ENCODE results near the gene JOSD1.
A peak's percentile ranks its signal among the peaks of the same experiment; 100 is the strongest.

The JOSD1 gene

GRCh38 chr22:38727530-38728451 lies 27.0 kb upstream of the JOSD1 start:
- Histone ChIP-seq H3K9me3 (no peaks in the 10 kb centered on the region), H3K27me3 (no peaks in the 10 kb centered on the region), H4K20me1 (peaks cover 62% of the 10 kb centered on the region), H3K4me3 (no peak overlapping the region; the same call in none of the 2 replicates), H3K36me3 (peaks cover 98% of the 10 kb centered on the region), H3K4me2 (peak overlapping the region; percentile 83), H3K9ac (peak overlapping the region; percentile 44; the same call in 1 of the 2 replicates), H3K27ac (peak overlapping the region; percentile 75), H3K4me1 (peaks cover 57% of the 10 kb centered on the region)
- no peak for TF ChIP-seq Cebpa-rat (IDR thresholded peaks at IDR 0.05)

- peak overlapping the region; percentile 44; the same call in 1 of the 2 replicates for H3K9ac ChIP-seq
- H3K27ac ChIP-seq, result peak overlapping the region; percentile 75
- H3K9me3 ChIP-seq, result no peaks in the 10 kb centered on the region
- peak overlapping the region; percentile 83 for H3K4me2 ChIP-seq
- peak overlapping the region; percentile 9 for H3K4me3 ChIP-seq
- peaks cover 50% of the 10 kb centered on the region for H3K4me1 ChIP-seq
- no peaks in the 10 kb centered on the region for H3K27me3 ChIP-seq
- no peak for TF ChIP-seq Cebpa-rat (IDR thresholded peaks at IDR 0.05)
- peaks cover 55% of the 10 kb centered on the region for H4K20me1 ChIP-seq
- peaks cover 98% of the 10 kb centered on the region for H3K36me3 ChIP-seq
Measured at GRCh38 chr22:38727123-38727522, 26.4 kb upstream of the JOSD1 start.

DNA sequence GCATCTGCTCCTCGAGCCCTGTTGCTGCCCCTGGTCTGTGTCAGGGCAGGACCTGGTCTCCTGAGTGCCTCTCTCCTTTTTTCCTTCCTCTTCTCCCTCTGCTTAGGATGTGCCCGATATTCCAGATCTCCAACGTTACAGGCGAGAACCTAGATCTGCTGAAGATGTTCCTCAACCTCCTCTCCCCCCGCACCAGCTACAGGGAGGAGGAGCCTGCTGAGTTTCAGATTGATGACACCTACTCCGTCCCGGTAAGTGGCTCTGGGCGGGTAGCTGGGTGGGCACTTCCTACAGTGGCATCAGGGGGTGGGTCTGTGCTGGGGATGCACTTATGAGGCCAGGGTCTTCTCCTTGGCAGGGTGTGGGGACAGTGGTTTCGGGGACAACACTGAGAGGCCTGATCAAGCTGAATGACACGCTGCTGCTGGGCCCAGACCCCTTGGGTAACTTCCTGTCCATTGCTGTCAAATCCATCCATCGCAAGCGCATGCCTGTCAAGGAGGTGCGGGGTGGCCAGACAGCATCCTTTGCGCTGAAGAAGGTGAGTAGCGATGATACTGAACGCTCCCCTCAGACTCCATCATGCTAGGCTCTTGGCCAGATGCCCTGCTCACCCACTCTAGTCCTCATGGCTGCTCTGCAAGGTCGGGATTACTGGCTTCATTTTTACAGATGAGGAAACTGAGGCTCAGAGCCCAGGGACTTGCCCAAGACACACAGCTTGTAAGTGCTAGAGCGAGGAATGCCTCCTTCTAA lies 25.3 kb upstream of the JOSD1 start:
- peaks cover 96% of the 10 kb centered on the region for H3K36me3 ChIP-seq
- H3K27ac ChIP-seq, result peak overlapping the region; percentile 75; the same call in 1 of the 2 replicates
- H3K4me2 ChIP-seq, result peak overlapping the region; percentile 83
- H3K4me1 ChIP-seq, result peaks cover 47% of the 10 kb centered on the region
- TF ChIP-seq Cebpa-rat (IDR thresholded peaks at IDR 0.05), result no peak
- no peak overlapping the region for H3K9ac ChIP-seq
- H3K27me3 ChIP-seq, result no peaks in the 10 kb centered on the region
- H3K4me3 ChIP-seq, result no peak overlapping the region
- peaks cover 52% of the 10 kb centered on the region for H4K20me1 ChIP-seq
- H3K9me3 ChIP-seq, result no peaks in the 10 kb centered on the region

DNA sequence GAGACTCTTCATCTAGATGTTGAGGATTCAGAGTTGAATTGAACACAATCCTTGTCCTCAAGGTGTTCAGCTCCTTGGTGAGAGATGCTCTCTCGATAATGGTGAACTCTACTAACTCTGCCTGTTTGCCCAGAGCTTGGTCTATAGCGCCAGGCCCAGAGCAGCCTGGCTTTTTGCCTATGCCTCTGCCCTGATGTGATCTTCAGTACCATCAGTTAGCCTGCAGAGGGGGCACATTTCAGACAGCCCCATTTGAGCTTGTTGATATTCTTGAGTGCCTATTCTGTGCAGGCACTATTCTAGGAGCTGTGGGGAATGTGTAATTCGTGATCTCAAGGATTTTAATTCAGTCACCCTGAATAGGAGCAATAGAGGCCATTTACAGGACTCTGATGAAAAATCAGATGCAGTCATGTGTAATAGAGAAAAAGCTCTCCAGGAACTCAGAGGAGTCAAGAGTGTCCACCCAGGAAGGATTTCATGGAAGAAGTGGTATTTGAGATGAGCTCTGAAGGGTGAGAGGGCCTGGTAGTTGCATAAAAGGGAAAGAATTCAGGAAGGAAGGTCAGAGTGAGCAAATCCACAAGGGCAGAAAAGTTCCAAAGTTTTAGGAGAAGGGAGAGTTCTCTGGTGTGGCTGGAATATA lies 24.3 kb upstream of the JOSD1 start:
- H3K9ac ChIP-seq, result no peak overlapping the region
- H3K27me3 ChIP-seq, result no peaks in the 10 kb centered on the region
- peaks cover 40% of the 10 kb centered on the region for H3K4me1 ChIP-seq
- no peaks in the 10 kb centered on the region for H3K9me3 ChIP-seq
- no peak for TF ChIP-seq Cebpa-rat (IDR thresholded peaks at IDR 0.05)
- H3K4me2 ChIP-seq, result no peak overlapping the region
- H3K4me3 ChIP-seq, result no peak overlapping the region
- H3K36me3 ChIP-seq, result peaks cover 96% of the 10 kb centered on the region
- H4K20me1 ChIP-seq, result peaks cover 41% of the 10 kb centered on the region
- H3K27ac ChIP-seq, result no peak overlapping the region

GRCh38 chr22:38724176-38724575 lies 23.4 kb upstream of the JOSD1 start:
- no peak overlapping the region for H3K4me3 ChIP-seq
- no peaks in the 10 kb centered on the region for H3K9me3 ChIP-seq

GRCh38 chr22:38721551-38721950 lies 20.8 kb upstream of the JOSD1 start:
- peaks cover 5% of the 10 kb centered on the region for H3K4me1 ChIP-seq

More at GRCh38 chr22:38724176-38724575, 23.4 kb upstream of the JOSD1 start:
- no peak overlapping the region for H3K9ac ChIP-seq
- H3K27ac ChIP-seq, result no peak overlapping the region
- H3K36me3 ChIP-seq, result peaks cover 95% of the 10 kb centered on the region
- peaks cover 32% of the 10 kb centered on the region for H3K4me1 ChIP-seq
- no peak overlapping the region for H3K4me2 ChIP-seq
- H3K27me3 ChIP-seq, result no peaks in the 10 kb centered on the region
- TF ChIP-seq Cebpa-rat (IDR thresholded peaks at IDR 0.05), result no peak
- peaks cover 40% of the 10 kb centered on the region for H4K20me1 ChIP-seq

DNA sequence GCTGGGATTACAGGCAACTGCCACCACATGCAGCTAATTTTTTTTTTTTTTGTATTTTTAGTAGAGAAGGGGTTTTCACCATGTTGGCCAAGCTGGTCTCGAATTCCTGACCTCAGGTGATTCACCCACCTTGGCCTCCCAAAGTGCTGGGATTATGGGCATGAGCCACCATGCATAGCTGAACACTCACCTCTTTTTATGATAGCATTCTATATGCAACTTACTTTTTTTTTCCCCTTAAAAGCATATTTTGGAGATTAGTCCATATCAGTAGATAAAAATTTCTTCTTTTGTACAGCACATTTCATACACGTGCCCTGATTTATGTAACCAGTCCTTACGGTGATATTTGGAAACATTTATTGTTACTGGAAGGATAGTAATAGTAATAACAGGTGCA lies 19.6 kb upstream of the JOSD1 start:
- Histone ChIP-seq H3K36me3 (peaks cover 97% of the 10 kb centered on the region), H3K4me2 (no peak overlapping the region), H3K27me3 (no peaks in the 10 kb centered on the region), H3K4me1 (no peaks in the 10 kb centered on the region), H4K20me1 (peaks cover 60% of the 10 kb centered on the region), H3K9ac (no peak overlapping the region), H3K9me3 (no peaks in the 10 kb centered on the region), H3K27ac (no peak overlapping the region), H3K4me3 (no peak overlapping the region)
- TF ChIP-seq Cebpa-rat (IDR thresholded peaks at IDR 0.05), result no peak

More at GRCh38 chr22:38721551-38721950, 20.8 kb upstream of the JOSD1 start:
- H3K4me3 ChIP-seq, result no peak overlapping the region
- no peak overlapping the region for H3K4me2 ChIP-seq
- H3K27ac ChIP-seq, result no peak overlapping the region
- H3K36me3 ChIP-seq, result peaks cover 97% of the 10 kb centered on the region
- no peaks in the 10 kb centered on the region for H3K27me3 ChIP-seq
- TF ChIP-seq Cebpa-rat (IDR thresholded peaks at IDR 0.05), result no peak
- peaks cover 48% of the 10 kb centered on the region for H4K20me1 ChIP-seq
- no peak overlapping the region; the same call in 1 of the 2 replicates for H3K9ac ChIP-seq
- H3K9me3 ChIP-seq, result no peaks in the 10 kb centered on the region

DNA sequence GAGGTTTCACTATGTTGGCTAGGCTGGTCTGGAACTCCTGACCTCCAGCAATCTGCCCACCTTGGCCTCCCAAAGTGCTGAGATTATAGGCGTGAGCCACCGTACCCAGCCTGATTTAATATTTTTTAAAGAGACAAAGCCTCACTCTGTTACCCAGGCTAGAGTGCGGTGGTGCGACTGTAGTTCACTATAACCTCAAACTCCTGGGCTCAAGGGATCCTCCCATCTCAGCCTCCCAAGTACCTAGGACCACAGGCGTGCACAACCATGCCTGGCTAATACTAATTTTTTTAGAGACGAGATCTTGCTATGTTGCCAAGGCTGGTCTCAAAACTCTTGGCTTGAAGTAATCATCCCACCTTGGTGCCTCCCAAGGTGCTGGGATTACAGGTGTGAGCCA lies 18.5 kb upstream of the JOSD1 start:
- peaks cover 95% of the 10 kb centered on the region for H3K36me3 ChIP-seq
- TF ChIP-seq Cebpa-rat (IDR thresholded peaks at IDR 0.05), result no peak
- no peak overlapping the region for H3K27ac ChIP-seq
- no peaks in the 10 kb centered on the region for H3K27me3 ChIP-seq
- no peaks in the 10 kb centered on the region for H3K4me1 ChIP-seq
- H3K9me3 ChIP-seq, result no peaks in the 10 kb centered on the region
- no peak overlapping the region for H3K4me2 ChIP-seq
- H4K20me1 ChIP-seq, result peaks cover 65% of the 10 kb centered on the region
- no peak overlapping the region for H3K4me3 ChIP-seq
- H3K9ac ChIP-seq, result no peak overlapping the region

GRCh38 chr22:38718414-38718813 lies 17.7 kb upstream of the JOSD1 start:
- 0 out of 2 replicates have a peak, but pooled peaks cover under 1% of the 10 kb centered on the region for H3K4me1 ChIP-seq
- no peaks in the 10 kb centered on the region for H3K27me3 ChIP-seq
- TF ChIP-seq Cebpa-rat (IDR thresholded peaks at IDR 0.05), result no peak
- H3K4me3 ChIP-seq, result no peak overlapping the region
- H3K9me3 ChIP-seq, result no peaks in the 10 kb centered on the region
- peaks cover 72% of the 10 kb centered on the region for H4K20me1 ChIP-seq
- no peak overlapping the region for H3K27ac ChIP-seq
- H3K4me2 ChIP-seq, result no peak overlapping the region
- no peak overlapping the region for H3K9ac ChIP-seq
- H3K36me3 ChIP-seq, result peaks cover 87% of the 10 kb centered on the region

Data from BLaER1 (cell line).